ENCODE data around the gene P3H2. TPM values are rescaled to one million over a fixed set of nuclear protein-coding genes. Genes with fewer than 3 reads are reported as not detected.

The P3H2 gene
- polyA plus RNA-seq, 1 experiment = 32.6 TPM

- ChIA-PET CTCF (interaction anchor here (0.6 to 2.6 kb wide), 37 partner anchors 9 to 201 kb away, joined by 3 to 20 read pairs (median 5); partner anchors contain the start of gene CLDN1), POLR2A (interaction anchor here (0.5 to 1.6 kb wide), 4 partner anchors 31 to 205 kb away, joined by 3 to 6 read pairs (median 4); no protein-coding TSS in a partner anchor)
- no peaks in the 10 kb centered on the region for H3K27me3 ChIP-seq (ENCODE audit: control insufficient read depth, insufficient read depth, low read length)
- TF ChIP-seq CTCF (IDR thresholded peaks at IDR 0.05; ENCODE audit: low read depth, low read length) = no peak
- DNase-seq (ENCODE audit: low read depth, low spot score) = no peak
- peak overlapping the region; percentile 75 for H3K4me3 ChIP-seq (ENCODE audit: low read depth, low read length)
- H3K9me3 ChIP-seq (ENCODE audit: control insufficient read depth, insufficient read depth, low read length) = no peaks in the 10 kb centered on the region
- H3K27ac ChIP-seq (ENCODE audit: low read depth, low read length) = no peak overlapping the region
Measured at GRCh38 chr3:190121061-190121377, 322 bp upstream of the P3H2 start.

DNA sequence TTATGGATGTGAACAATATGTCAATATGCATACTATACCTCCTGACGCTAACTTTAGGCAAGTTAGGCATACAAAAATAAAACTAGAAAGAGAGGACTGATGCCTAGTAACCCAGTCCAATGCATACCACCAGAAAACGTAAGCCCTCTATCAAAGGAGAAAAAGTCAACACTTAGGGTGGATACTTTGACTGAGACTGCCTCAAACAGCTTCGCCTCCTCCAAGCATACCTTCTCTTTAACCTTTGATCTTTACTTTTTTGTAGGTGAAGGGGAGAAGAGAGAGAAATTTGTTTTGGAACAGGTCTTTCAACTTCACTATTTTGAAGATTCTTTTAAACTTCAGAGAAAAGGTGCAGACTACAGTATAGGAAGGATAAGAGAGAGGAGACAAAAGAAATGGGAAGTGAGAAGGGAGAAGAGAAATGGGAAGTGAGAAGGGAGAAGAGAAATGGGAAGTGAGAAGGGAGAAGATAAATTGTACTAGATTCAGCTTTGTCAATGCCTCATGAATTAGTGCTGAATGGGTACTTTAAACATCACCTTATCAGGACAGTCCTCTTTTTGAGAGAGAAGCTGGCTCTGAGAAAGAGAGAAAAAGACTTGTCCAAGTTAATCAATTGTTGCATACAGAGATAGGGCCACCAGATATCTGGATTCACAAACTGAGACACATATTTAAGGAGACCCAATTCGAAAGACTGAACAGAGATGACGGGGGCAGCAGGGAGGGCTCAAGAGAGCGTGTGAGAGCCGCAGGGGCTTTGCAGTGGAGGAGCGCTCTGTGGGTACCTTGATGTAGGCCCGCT is 1.0 kb downstream of the P3H2 start:
- TF ChIP-seq CTCF (IDR thresholded peaks at IDR 0.05; ENCODE audit: low read depth, low read length) = no peak
- DNase-seq (ENCODE audit: low read depth, low spot score) = no peak
- Histone ChIP-seq H3K4me3 (ENCODE audit: low read depth, low read length) (peak overlapping the region; percentile 75), H3K27ac (ENCODE audit: low read depth, low read length) (no peak overlapping the region), H3K27me3 (ENCODE audit: control insufficient read depth, insufficient read depth, low read length) (no peaks in the 10 kb centered on the region), H3K9me3 (ENCODE audit: control insufficient read depth, insufficient read depth, low read length) (no peaks in the 10 kb centered on the region)
- ChIA-PET CTCF (interaction anchor here (1.2 to 2.6 kb wide), 18 partner anchors 8 to 202 kb away, joined by 3 to 20 read pairs (median 6); partner anchors contain the start of gene CLDN1), POLR2A (interaction anchor here (0.6 to 1.6 kb wide), 3 partner anchors 32 to 1319 kb away, joined by 4 to 6 read pairs (median 4); no protein-coding TSS in a partner anchor)

GRCh38 chr3:190118438-190118837 is 2.3 kb downstream of the P3H2 start:
- Histone ChIP-seq H3K9me3 (ENCODE audit: control insufficient read depth, insufficient read depth, low read length) (no peaks in the 10 kb centered on the region; the same call in 1 of the 2 replicates), H3K27ac (ENCODE audit: low read depth, low read length) (no peak overlapping the region), H3K4me3 (ENCODE audit: low read depth, low read length) (no peak overlapping the region; the same call in 1 of the 2 replicates), H3K27me3 (ENCODE audit: control insufficient read depth, insufficient read depth, low read length) (no peaks in the 10 kb centered on the region)
- ChIA-PET CTCF (interaction anchor here (1.4 kb wide), 1 partner anchor 157 kb away, joined by 4 read pairs; no protein-coding TSS in a partner anchor), POLR2A (no interaction called here)
- TF ChIP-seq CTCF (IDR thresholded peaks at IDR 0.05; ENCODE audit: low read depth, low read length) = no peak
- DNase-seq (ENCODE audit: low read depth, low spot score) = no peak

DNA sequence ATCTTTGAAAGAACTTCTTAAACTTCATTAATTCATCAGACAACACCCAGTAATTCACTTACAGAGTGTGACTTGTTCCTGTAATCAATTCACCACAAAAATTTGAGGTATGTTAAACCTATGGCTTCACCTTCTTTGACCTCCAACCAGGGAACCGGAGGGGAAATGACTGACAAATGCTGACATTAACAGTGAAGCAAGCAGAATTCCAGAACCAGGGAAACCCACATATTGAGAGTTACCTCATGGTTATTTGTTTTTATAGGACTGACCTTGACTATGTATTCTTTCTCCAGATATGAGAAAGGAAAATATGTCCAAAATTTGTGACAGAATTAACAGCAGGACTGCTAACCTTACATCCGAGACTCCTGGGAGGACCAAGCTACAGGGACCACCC is 2.7 kb downstream of the P3H2 start:
- ChIA-PET CTCF (interaction anchor here (0.5 kb wide), 1 partner anchor 93 kb away, joined by 3 read pairs; no protein-coding TSS in a partner anchor), POLR2A (no interaction called here)
- DNase-seq (ENCODE audit: low read depth, low spot score) = no peak

More for the DNA sequence above, 2.7 kb downstream of the P3H2 start:
- no peak for TF ChIP-seq CTCF (IDR thresholded peaks at IDR 0.05; ENCODE audit: low read depth, low read length)
- no peak overlapping the region for H3K27ac ChIP-seq (ENCODE audit: low read depth, low read length)
- no peaks in the 10 kb centered on the region for H3K27me3 ChIP-seq (ENCODE audit: control insufficient read depth, insufficient read depth, low read length)
- H3K9me3 ChIP-seq (ENCODE audit: control insufficient read depth, insufficient read depth, low read length) = no peaks in the 10 kb centered on the region; the same call in 1 of the 2 replicates
- H3K4me3 ChIP-seq (ENCODE audit: low read depth, low read length) = no peak overlapping the region

Measured in AG04450 (cell line).